PC-9 (cell line): ENCODE measurements around the gene MRFAP1L1. TPM values are rescaled to one million over a fixed set of nuclear protein-coding genes. Genes with fewer than 3 reads are reported as not detected.

Experiments
- BruUV-seq: library from RNA; stranded (reverse); fragments of 400-500 nt; replicated peaks from 2 replicates; lab custom pipeline; 2021; lab: Mats Ljungman, UMichigan
- CTCF ChIA-PET: fragments of 300-600 bp; sonication (Branson Sonifier 250); formaldehyde crosslinking; loops from one replicate; lab custom pipeline; 2022; ENCODE audit warnings: antibody characterized with exemption; lab: Charles Lee
- POLR2A ChIA-PET: fragments of 300-600 bp; sonication (Branson Sonifier 250); formaldehyde crosslinking; loops from one replicate; lab custom pipeline; 2022; ENCODE audit warnings: antibody characterized with exemption; ENCODE audit not compliant: unreplicated experiment; lab: Charles Lee
- DNase-seq, 2 experiments: peaks; one replicate each; pipeline versions ENCODE4 v3.0.0 to v3.0.0-alpha.2; 2015 to 2022; ENCODE audit warnings: mixed read lengths in 1 of 2
- H2AFZ ChIP-seq: fragments of 200-600 bp; sonication (generic); 2 replicates; pipeline ENCODE4 v1.8.1; 2017; ENCODE audit warnings: antibody characterized with exemption
- H3F3A ChIP-seq: fragments of 200-600 bp; sonication (generic); 2 replicates; pipeline ENCODE4 v1.8.1; 2017; ENCODE audit warnings: antibody characterized with exemption, mild to moderate bottlenecking, low read depth; ENCODE audit not compliant: insufficient read depth
- H3K27ac ChIP-seq: fragments of 200-600 bp; sonication (generic); 2 replicates; pipeline ENCODE4 v1.6.1; 2016; ENCODE audit warnings: mixed run types
- H3K27me3 ChIP-seq: fragments of 200-600 bp; sonication (generic); 2 replicates; pipeline ENCODE4 v1.6.1; 2016; ENCODE audit warnings: low read depth, mixed run types; ENCODE audit not compliant: insufficient read depth
- H3K36me3 ChIP-seq: fragments of 200-600 bp; sonication (generic); 2 replicates; pipeline ENCODE4 v1.6.1; 2016; ENCODE audit warnings: low read depth, mixed run types
- H3K4me1 ChIP-seq: fragments of 200-600 bp; sonication (generic); replicated peaks from 2 replicates; pipeline ENCODE4 v1.6.1; 2016; ENCODE audit warnings: mixed run types; ENCODE audit not compliant: insufficient read depth
- H3K4me2 ChIP-seq: fragments of 200-600 bp; sonication (generic); 2 replicates; pipeline ENCODE4 v1.6.1; 2017; ENCODE audit warnings: mixed run types
- H3K4me3 ChIP-seq: fragments of 200-600 bp; sonication (generic); 2 replicates; pipeline ENCODE4 v1.6.1; 2016; ENCODE audit warnings: mixed run types
- H3K79me2 ChIP-seq: fragments of 200-600 bp; sonication (generic); 2 replicates; pipeline ENCODE4 v1.6.1; 2017; ENCODE audit warnings: low read depth, mixed run types
- H3K9me2 ChIP-seq: fragments of 200-600 bp; sonication (generic); 2 replicates; pipeline ENCODE4 v1.8.1; 2017; ENCODE audit warnings: mild to moderate bottlenecking; ENCODE audit not compliant: insufficient read depth
- H3K9me3 ChIP-seq: fragments of 200-600 bp; sonication (generic); 2 replicates; pipeline ENCODE4 v1.8.1; 2016; ENCODE audit warnings: low read depth; ENCODE audit not compliant: insufficient read depth
- H4K20me1 ChIP-seq: fragments of 200-600 bp; sonication (generic); 2 replicates; pipeline ENCODE4 v1.8.1; 2017; ENCODE audit not compliant: insufficient read depth
- CTCF ChIP-seq: fragments of 200-600 bp; sonication (generic); conservative IDR thresholded peaks from 2 replicates; pipeline ENCODE4 v1.6.1; 2017; ENCODE audit warnings: mixed run types, antibody characterized with exemption, mild to moderate bottlenecking, moderate library complexity
- EZH2 ChIP-seq: fragments of 200-600 bp; sonication (generic); IDR thresholded peaks from 2 replicates; pipeline ENCODE4 v1.8.0; 2017; ENCODE audit warnings: antibody characterized with exemption, low read depth
- intact Hi-C: fragments of 100-400 bp; cut with micrococcal nuclease; formaldehyde crosslinking; loops from one replicate; pipeline ENCODE4 v1.10.0; 2022; ENCODE audit not compliant: unreplicated experiment
- total RNA-seq: library from RNA; stranded (reverse); gene quantifications from 2 replicates; pipeline ENCODE4 v1.2.3, GENCODE V29; 2021

MRFAP1L1 gene
- total RNA-seq, 1 experiment from 2014 or later: 51.4 TPM

DNA sequence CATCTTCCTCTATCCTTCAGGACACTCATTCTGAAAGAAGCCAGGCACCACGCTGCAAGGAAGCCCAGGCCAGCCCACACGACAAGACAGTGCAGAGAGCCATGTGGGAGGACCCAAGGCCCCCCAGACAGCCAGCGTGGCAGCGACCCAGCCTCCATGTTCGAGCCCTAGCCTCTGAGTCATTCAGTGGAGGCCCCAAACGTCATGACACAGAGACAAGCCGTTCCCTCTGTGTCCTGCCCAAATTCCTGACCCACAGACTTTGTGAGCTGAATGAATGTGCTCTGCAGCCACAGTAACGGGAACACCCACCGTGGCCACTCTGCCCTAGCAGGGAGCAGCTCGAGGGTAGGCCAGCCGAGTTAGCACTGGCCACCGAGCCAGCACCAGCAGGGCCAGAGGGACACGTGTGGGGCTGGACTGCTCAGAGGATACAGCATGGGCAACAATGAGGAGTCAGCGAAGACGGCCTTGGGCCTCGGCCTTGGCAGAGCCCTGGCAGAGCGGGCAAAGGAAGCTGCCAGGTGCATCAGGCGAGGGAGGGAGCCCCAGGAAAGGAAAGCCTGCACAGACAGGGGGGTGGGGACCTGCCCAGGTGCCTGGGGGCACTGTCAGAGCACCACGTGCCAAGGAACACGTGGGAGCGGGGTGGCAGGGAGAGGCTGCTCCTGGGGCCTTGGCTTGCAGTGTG lies 14.9 kb upstream of the MRFAP1L1 start:
- Histone ChIP-seq H2AFZ (no peak overlapping the region), H3K27ac (no peak overlapping the region), H3K36me3 (no peaks in the 10 kb centered on the region), H3K27me3 (no peaks in the 10 kb centered on the region), H3K4me2 (no peak overlapping the region), H4K20me1 (no peaks in the 10 kb centered on the region), H3K9me3 (no peaks in the 10 kb centered on the region), H3F3A (no peaks in the 10 kb centered on the region), H3K79me2 (no peaks in the 10 kb centered on the region), H3K4me1 (no peaks in the 10 kb centered on the region), H3K4me3 (no peak overlapping the region), H3K9me2 (no peaks in the 10 kb centered on the region)
- ChIA-PET POLR2A (no interaction called here), CTCF (no interaction called here)
- BruUV-seq: no TSS peak
- TF ChIP-seq CTCF (no peak), EZH2 (no peak)
- intact Hi-C loops: no loop called here
- no peak for DNase-seq

DNA sequence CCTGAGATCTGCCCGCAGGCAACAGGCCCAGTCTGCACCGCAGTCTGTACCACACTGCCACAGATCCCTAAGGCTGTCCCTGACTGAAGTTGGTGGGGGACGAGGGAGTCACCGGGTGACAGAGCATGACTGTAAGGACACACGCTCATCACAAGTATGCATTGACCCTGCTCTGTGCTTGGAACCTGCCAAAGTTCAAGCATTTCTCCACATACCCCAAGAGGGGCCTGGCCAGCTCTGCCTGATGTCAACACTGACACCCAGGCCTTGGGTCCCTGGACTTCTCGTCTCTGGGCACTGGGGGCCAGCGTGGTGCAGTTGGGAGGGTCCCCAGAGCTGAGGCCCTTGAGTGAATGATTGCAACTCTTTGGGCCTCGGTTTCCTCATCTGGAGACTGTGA lies 14.2 kb upstream of the MRFAP1L1 start:
- ChIA-PET POLR2A (interaction anchor here (0.6 kb wide), 1 partner anchor 185 kb away, joined by 3 read pairs; no protein-coding TSS in a partner anchor), CTCF (no interaction called here)
- Histone ChIP-seq H3K4me3 (no peak overlapping the region), H3K36me3 (no peaks in the 10 kb centered on the region), H3K9me3 (no peaks in the 10 kb centered on the region), H4K20me1 (no peaks in the 10 kb centered on the region), H3K4me2 (no peak overlapping the region), H3K27ac (no peak overlapping the region), H3F3A (peaks cover 6% of the 10 kb centered on the region; the same call in 1 of the 2 replicates), H3K27me3 (no peaks in the 10 kb centered on the region), H3K79me2 (no peaks in the 10 kb centered on the region), H2AFZ (no peak overlapping the region), H3K9me2 (no peaks in the 10 kb centered on the region), H3K4me1 (no peaks in the 10 kb centered on the region)
- intact Hi-C loops: no loop called here
- TF ChIP-seq EZH2: no peak
- no peak for TF ChIP-seq CTCF
- no TSS peak for BruUV-seq
- DNase-seq: no peak

DNA sequence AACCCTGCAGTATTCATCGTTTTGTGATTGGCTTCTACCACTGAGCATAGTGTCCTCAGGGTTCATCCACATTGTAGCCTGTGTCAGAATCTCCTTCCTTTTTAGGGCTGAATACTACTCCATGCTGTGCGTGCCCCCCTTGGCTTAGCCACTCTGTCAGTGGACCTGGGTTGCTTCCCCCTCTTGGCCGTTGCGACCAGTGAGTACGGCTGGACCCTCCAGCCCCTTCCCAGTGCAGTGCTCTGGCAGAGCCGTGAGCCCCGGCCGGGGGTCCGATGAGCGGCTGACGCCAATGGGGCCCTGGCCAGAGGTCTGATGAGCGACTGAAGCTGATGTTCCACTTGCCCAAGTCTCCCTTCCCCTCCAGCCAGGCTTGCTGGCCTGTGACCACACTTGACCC lies 13.2 kb upstream of the MRFAP1L1 start:
- Histone ChIP-seq H4K20me1 (peaks cover 5% of the 10 kb centered on the region; the same call in 1 of the 2 replicates), H3K27ac (no peak overlapping the region), H3F3A (peaks cover 6% of the 10 kb centered on the region; the same call in 1 of the 2 replicates), H3K27me3 (no peaks in the 10 kb centered on the region), H3K4me1 (peaks cover 6% of the 10 kb centered on the region), H3K9me3 (no peaks in the 10 kb centered on the region), H3K79me2 (peaks cover 6% of the 10 kb centered on the region), H2AFZ (no peak overlapping the region), H3K9me2 (no peaks in the 10 kb centered on the region), H3K4me3 (no peak overlapping the region), H3K4me2 (no peak overlapping the region), H3K36me3 (no peaks in the 10 kb centered on the region)
- CTCF ChIA-PET: no interaction called here
- intact Hi-C loops: no loop called here
- no peak for DNase-seq
- no TSS peak for BruUV-seq
- TF ChIP-seq CTCF (no peak), EZH2 (no peak)
- POLR2A ChIA-PET: no interaction called here
